ENCODE measurements around the gene CCDC83.
"Not testable (repeated sequence)": the region's sequence is repeated elsewhere in the genome, so short reads cannot be mapped to it uniquely, and the experiment has no call there.

Gene CCDC83

GRCh38 chr11:85945296-85945695 is 90.1 kb downstream of the CCDC83 start:
- no peak for DNase-seq (ENCODE audit: low read depth)

GRCh38 chr11:85945788-85946187 is 90.6 kb downstream of the CCDC83 start:
- no peak for DNase-seq (ENCODE audit: low read depth)

GRCh38 chr11:85946221-85946620 is 91.0 kb downstream of the CCDC83 start:
- DNase-seq (ENCODE audit: low read depth): no peak

- DNase-seq (ENCODE audit: low read depth): no peak
Observed at GRCh38 chr11:85947431-85948272, 92.5 kb downstream of the CCDC83 start.

- DNase-seq (ENCODE audit: low read depth): no peak
Observed at GRCh38 chr11:85948884-85949283, 93.7 kb downstream of the CCDC83 start.

GRCh38 chr11:85949798-85950197 is 94.6 kb downstream of the CCDC83 start:
- no peak for DNase-seq (ENCODE audit: low read depth)

GRCh38 chr11:85950317-85951048 is 95.3 kb downstream of the CCDC83 start:
- no peak for DNase-seq (ENCODE audit: low read depth)

GRCh38 chr11:85951049-85951405 is 95.8 kb downstream of the CCDC83 start:
- DNase-seq (ENCODE audit: low read depth): no peak

GRCh38 chr11:85951428-85952107 is 96.4 kb downstream of the CCDC83 start:
- DNase-seq (ENCODE audit: low read depth): no peak

GRCh38 chr11:85952108-85952485 is 96.9 kb downstream of the CCDC83 start:
- DNase-seq (ENCODE audit: low read depth): not testable (repeated sequence)

GRCh38 chr11:85953491-85954143 is 98.4 kb downstream of the CCDC83 start:
- DNase-seq (ENCODE audit: low read depth): no peak

GRCh38 chr11:85955531-85955930 is 100.3 kb downstream of the CCDC83 start:
- no peak for DNase-seq (ENCODE audit: low read depth)

GRCh38 chr11:85960678-85961077 is 105.5 kb downstream of the CCDC83 start:
- no peak for DNase-seq (ENCODE audit: low read depth)

GRCh38 chr11:85961130-85961529 is 105.9 kb downstream of the CCDC83 start:
- no peak for DNase-seq (ENCODE audit: low read depth)

- no peak for DNase-seq (ENCODE audit: low read depth)
Observed at GRCh38 chr11:85961930-85962363, 106.8 kb downstream of the CCDC83 start.

GRCh38 chr11:85965202-85965601 is 110.0 kb downstream of the CCDC83 start:
- no peak for DNase-seq (ENCODE audit: low read depth)

- no peak for DNase-seq (ENCODE audit: low read depth)
Observed at GRCh38 chr11:85967457-85967856, 112.3 kb downstream of the CCDC83 start.

Data from activated T-cell treated with anti-CD3 and anti-CD28 coated beads for 1 hour (primary cell).